GM23338 (cell line): ENCODE results near the gene NOL9. TPM values are rescaled to one million over a fixed set of nuclear protein-coding genes. Genes with fewer than 3 reads are reported as not detected.

Experiments
- ATAC-seq: fragments of 200-7000 bp; cut with Tn5 transposase; 3 replicates; pipeline ENCODE4 v1.9.1; 2020
- DNase-seq: peaks from one replicate; pipeline ENCODE4 v3.0.0-alpha.2; 2015; ENCODE audit warnings: low spot score
- H2AFZ ChIP-seq: fragments of 200-600 bp; sonication (generic); 2 replicates; pipeline ENCODE4 v1.8.0; 2016; ENCODE audit warnings: antibody characterized with exemption, mild to moderate bottlenecking, moderate library complexity
- H3F3A ChIP-seq: fragments of 200-600 bp; sonication (generic); replicated peaks from 2 replicates; pipeline ENCODE4 v1.8.0; 2017; ENCODE audit warnings: antibody characterized with exemption, mixed run types, low read depth
- H3K27ac ChIP-seq: fragments of 200-600 bp; sonication (generic); 2 replicates; pipeline ENCODE4 v1.6.1; 2016; ENCODE audit warnings: low read depth
- H3K27me3 ChIP-seq: fragments of 200-600 bp; sonication (generic); 2 replicates; pipeline ENCODE4 v1.8.0; 2016; ENCODE audit warnings: mild to moderate bottlenecking, mixed run types, moderate library complexity; ENCODE audit not compliant: insufficient read depth
- H3K36me3 ChIP-seq: fragments of 200-600 bp; sonication (generic); 2 replicates; pipeline ENCODE4 v1.8.0; 2016; ENCODE audit warnings: mild to moderate bottlenecking; ENCODE audit not compliant: insufficient read depth
- H3K4me1 ChIP-seq: fragments of 200-600 bp; sonication (generic); 2 replicates; pipeline ENCODE4 v1.8.0; 2016; ENCODE audit warnings: mild to moderate bottlenecking, moderate library complexity; ENCODE audit not compliant: insufficient read depth
- H3K4me2 ChIP-seq: fragments of 200-600 bp; sonication (generic); 2 replicates; pipeline ENCODE4 v1.7.1; 2017; ENCODE audit warnings: mixed run types
- H3K4me3 ChIP-seq: fragments of 200-600 bp; sonication (generic); 2 replicates; pipeline ENCODE4 v1.6.1; 2016; ENCODE audit warnings: mixed run types
- H3K79me2 ChIP-seq: fragments of 200-600 bp; sonication (generic); replicated peaks from 2 replicates; pipeline ENCODE4 v1.8.0; 2017; ENCODE audit warnings: mild to moderate bottlenecking; ENCODE audit not compliant: insufficient read depth
- H3K9me2 ChIP-seq: fragments of 200-600 bp; sonication (generic); 2 replicates; pipeline ENCODE4 v1.8.0; 2017; ENCODE audit not compliant: insufficient read depth
- H4K20me1 ChIP-seq: fragments of 200-600 bp; sonication (generic); replicated peaks from 2 replicates; pipeline ENCODE4 v1.8.0; 2017; ENCODE audit warnings: mild to moderate bottlenecking; ENCODE audit not compliant: insufficient read depth
- H3K27ac Mint-ChIP-seq: 2 replicates; pipeline ENCODE4 v1.8.0; 2020; ENCODE audit warnings: inconsistent platforms, mild to moderate bottlenecking, moderate library complexity, mixed read lengths
- H3K27me3 Mint-ChIP-seq: 3 replicates; pipeline ENCODE4 v1.8.0; 2022; ENCODE audit warnings: low read depth, mild to moderate bottlenecking, moderate library complexity, mixed read lengths, inconsistent platforms; ENCODE audit not compliant: insufficient read depth, poor library complexity
- H3K36me3 Mint-ChIP-seq: 3 replicates; pipeline ENCODE4 v1.8.0; 2021; ENCODE audit warnings: low read depth, mild to moderate bottlenecking, inconsistent platforms, moderate library complexity, mixed read lengths
- H3K4me1 Mint-ChIP-seq: 3 replicates; pipeline ENCODE4 v1.8.0; 2020; ENCODE audit warnings: mild to moderate bottlenecking, inconsistent platforms, mixed read lengths
- H3K4me3 Mint-ChIP-seq: 3 replicates; pipeline ENCODE4 v1.8.0; 2021; ENCODE audit warnings: moderate library complexity, mild to moderate bottlenecking, inconsistent platforms, mixed read lengths
- H3K9me3 Mint-ChIP-seq: 3 replicates; pipeline ENCODE4 v1.8.0; 2020; ENCODE audit warnings: moderate library complexity, mild to moderate bottlenecking, inconsistent platforms, mixed read lengths
- EZH2 ChIP-seq: fragments of 200-600 bp; sonication (generic); IDR thresholded peaks from one replicate; pipeline ENCODE4 v1.8.0; 2017; ENCODE audit warnings: antibody characterized with exemption, mild to moderate bottlenecking, low read depth; ENCODE audit not compliant: unreplicated experiment
- ZNF114 ChIP-seq: fragments of 250-450 bp; sonication (Bioruptor Pico); IDR thresholded peaks from 2 replicates; pipeline ENCODE4 v1.5.0; 2020; ENCODE audit warnings: mild to moderate bottlenecking, moderate library complexity
- polyA plus RNA-seq: library from polyadenylated mRNA; unstranded; fragments of >200 nt; fragmentation: Nextera tagmentation; extraction: Ambion mirVana; gene quantifications from 2 replicates; pipeline ENCODE4 v1.2.1, GENCODE V29; 2016
- total RNA-seq: library from RNA; depleted of rRNA; stranded (reverse); fragments of >200 nt; shearing (Covaris generic); gene quantifications from 2 replicates; pipeline ENCODE4 v1.2.3, GENCODE V29; 2014
- TF ChIP-seq, protein P1 (sequence below): fragments of 250-450 bp; sonication (Bioruptor Pico); IDR thresholded peaks from 2 replicates; pipeline ENCODE4 v1.5.0; 2020; ENCODE audit warnings: mild to moderate bottlenecking, moderate library complexity
- TF ChIP-seq, protein P2 (sequence below): IDR thresholded peaks from one replicate; pipeline ENCODE4 v1.6.1; 2018; ENCODE audit warnings: antibody characterized with exemption; ENCODE audit not compliant: unreplicated experiment

Gene NOL9
- total and polyA plus RNA-seq, 2 experiments from 2014 or later: 13.2 to 48.5 TPM

DNA sequence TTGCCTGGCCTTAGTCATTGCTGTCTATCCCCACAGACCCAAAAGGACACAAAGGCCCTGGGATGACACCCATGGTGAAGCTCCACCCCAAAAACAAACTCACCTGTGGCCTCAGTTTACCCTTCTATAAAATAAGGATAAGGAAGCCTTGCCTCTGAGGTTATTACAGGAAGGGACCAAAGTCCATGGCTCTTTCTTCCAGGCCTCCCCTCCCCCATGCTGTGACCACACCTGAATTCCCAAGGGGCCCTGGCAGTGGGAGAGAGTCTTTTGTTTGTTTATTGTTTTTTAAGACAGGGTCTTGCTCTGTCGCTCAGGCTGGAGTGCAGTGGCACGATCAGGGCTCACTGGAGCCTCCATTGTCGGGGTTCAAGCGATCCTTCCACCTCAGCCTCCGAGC, 77.8 kb downstream of the NOL9 start:
- Histone ChIP-seq H3K36me3 (no peaks in the 10 kb centered on the region), H3K27ac (no peak overlapping the region), H3K27me3 (no peaks in the 10 kb centered on the region), H4K20me1 (peaks cover 2% of the 10 kb centered on the region; the same call in 1 of the 2 replicates), H3K79me2 (no peaks in the 10 kb centered on the region), H3K4me1 (peaks cover 21% of the 10 kb centered on the region; the same call in 1 of the 2 replicates), H3K4me3 (no peak overlapping the region), H3K9me2 (no peaks in the 10 kb centered on the region), H2AFZ (no peak overlapping the region), H3F3A (peaks cover 18% of the 10 kb centered on the region; the same call in 1 of the 2 replicates), H3K4me2 (no peak overlapping the region)
- DNase-seq: no peak
- Mint-ChIP-seq H3K9me3 (no peaks in the 10 kb centered on the region), H3K27me3 (peaks cover 10% of the 10 kb centered on the region), H3K36me3 (peaks cover 14% of the 10 kb centered on the region; the same call in 2 of the 3 replicates), H3K4me3 (no peak overlapping the region), H3K4me1 (peaks cover 32% of the 10 kb centered on the region), H3K27ac (no peak overlapping the region)
- TF ChIP-seq EZH2 (no peak), ZNF114 (no peak)
- TF ChIP-seq, protein P1, sequence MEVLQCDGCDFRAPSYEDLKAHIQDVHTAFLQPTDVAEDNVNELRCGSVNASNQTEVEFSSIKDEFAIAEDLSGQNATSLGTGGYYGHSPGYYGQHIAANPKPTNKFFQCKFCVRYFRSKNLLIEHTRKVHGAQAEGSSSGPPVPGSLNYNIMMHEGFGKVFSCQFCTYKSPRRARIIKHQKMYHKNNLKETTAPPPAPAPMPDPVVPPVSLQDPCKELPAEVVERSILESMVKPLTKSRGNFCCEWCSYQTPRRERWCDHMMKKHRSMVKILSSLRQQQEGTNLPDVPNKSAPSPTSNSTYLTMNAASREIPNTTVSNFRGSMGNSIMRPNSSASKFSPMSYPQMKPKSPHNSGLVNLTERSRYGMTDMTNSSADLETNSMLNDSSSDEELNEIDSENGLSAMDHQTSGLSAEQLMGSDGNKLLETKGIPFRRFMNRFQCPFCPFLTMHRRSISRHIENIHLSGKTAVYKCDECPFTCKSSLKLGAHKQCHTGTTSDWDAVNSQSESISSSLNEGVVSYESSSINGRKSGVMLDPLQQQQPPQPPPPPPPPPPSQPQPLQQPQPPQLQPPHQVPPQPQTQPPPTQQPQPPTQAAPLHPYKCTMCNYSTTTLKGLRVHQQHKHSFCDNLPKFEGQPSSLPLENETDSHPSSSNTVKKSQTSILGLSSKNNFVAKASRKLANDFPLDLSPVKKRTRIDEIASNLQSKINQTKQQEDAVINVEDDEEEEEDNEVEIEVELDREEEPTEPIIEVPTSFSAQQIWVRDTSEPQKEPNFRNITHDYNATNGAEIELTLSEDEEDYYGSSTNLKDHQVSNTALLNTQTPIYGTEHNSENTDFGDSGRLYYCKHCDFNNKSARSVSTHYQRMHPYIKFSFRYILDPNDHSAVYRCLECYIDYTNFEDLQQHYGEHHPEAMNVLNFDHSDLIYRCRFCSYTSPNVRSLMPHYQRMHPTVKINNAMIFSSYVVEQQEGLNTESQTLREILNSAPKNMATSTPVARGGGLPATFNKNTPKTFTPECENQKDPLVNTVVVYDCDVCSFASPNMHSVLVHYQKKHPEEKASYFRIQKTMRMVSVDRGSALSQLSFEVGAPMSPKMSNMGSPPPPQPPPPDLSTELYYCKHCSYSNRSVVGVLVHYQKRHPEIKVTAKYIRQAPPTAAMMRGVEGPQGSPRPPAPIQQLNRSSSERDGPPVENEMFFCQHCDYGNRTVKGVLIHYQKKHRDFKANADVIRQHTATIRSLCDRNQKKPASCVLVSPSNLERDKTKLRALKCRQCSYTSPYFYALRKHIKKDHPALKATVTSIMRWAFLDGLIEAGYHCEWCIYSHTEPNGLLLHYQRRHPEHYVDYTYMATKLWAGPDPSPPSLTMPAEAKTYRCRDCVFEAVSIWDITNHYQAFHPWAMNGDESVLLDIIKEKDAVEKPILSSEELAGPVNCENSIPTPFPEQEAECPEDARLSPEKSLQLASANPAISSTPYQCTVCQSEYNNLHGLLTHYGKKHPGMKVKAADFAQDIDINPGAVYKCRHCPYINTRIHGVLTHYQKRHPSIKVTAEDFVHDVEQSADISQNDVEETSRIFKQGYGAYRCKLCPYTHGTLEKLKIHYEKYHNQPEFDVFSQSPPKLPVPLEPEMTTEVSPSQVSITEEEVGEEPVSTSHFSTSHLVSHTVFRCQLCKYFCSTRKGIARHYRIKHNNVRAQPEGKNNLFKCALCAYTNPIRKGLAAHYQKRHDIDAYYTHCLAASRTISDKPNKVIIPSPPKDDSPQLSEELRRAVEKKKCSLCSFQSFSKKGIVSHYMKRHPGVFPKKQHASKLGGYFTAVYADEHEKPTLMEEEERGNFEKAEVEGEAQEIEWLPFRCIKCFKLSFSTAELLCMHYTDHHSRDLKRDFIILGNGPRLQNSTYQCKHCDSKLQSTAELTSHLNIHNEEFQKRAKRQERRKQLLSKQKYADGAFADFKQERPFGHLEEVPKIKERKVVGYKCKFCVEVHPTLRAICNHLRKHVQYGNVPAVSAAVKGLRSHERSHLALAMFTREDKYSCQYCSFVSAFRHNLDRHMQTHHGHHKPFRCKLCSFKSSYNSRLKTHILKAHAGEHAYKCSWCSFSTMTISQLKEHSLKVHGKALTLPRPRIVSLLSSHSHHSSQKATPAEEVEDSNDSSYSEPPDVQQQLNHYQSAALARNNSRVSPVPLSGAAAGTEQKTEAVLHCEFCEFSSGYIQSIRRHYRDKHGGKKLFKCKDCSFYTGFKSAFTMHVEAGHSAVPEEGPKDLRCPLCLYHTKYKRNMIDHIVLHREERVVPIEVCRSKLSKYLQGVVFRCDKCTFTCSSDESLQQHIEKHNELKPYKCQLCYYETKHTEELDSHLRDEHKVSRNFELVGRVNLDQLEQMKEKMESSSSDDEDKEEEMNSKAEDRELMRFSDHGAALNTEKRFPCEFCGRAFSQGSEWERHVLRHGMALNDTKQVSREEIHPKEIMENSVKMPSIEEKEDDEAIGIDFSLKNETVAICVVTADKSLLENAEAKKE (CRISPR knock-in tag): no peak
- TF ChIP-seq, protein P2, sequence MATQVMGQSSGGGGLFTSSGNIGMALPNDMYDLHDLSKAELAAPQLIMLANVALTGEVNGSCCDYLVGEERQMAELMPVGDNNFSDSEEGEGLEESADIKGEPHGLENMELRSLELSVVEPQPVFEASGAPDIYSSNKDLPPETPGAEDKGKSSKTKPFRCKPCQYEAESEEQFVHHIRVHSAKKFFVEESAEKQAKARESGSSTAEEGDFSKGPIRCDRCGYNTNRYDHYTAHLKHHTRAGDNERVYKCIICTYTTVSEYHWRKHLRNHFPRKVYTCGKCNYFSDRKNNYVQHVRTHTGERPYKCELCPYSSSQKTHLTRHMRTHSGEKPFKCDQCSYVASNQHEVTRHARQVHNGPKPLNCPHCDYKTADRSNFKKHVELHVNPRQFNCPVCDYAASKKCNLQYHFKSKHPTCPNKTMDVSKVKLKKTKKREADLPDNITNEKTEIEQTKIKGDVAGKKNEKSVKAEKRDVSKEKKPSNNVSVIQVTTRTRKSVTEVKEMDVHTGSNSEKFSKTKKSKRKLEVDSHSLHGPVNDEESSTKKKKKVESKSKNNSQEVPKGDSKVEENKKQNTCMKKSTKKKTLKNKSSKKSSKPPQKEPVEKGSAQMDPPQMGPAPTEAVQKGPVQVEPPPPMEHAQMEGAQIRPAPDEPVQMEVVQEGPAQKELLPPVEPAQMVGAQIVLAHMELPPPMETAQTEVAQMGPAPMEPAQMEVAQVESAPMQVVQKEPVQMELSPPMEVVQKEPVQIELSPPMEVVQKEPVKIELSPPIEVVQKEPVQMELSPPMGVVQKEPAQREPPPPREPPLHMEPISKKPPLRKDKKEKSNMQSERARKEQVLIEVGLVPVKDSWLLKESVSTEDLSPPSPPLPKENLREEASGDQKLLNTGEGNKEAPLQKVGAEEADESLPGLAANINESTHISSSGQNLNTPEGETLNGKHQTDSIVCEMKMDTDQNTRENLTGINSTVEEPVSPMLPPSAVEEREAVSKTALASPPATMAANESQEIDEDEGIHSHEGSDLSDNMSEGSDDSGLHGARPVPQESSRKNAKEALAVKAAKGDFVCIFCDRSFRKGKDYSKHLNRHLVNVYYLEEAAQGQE: no peak
- ATAC-seq: no peak
